HG03520 (cell line): Measurements from ENCODE around the gene REST.

Source experiments
- ATAC-seq: cut with Tn5 transposase; IDR thresholded peaks from one replicate; pipeline ENCODE4 v1.9.1; 2021; ENCODE audit warnings: mild to moderate bottlenecking, moderate library complexity; ENCODE audit not compliant: unreplicated experiment

The REST gene

DNA sequence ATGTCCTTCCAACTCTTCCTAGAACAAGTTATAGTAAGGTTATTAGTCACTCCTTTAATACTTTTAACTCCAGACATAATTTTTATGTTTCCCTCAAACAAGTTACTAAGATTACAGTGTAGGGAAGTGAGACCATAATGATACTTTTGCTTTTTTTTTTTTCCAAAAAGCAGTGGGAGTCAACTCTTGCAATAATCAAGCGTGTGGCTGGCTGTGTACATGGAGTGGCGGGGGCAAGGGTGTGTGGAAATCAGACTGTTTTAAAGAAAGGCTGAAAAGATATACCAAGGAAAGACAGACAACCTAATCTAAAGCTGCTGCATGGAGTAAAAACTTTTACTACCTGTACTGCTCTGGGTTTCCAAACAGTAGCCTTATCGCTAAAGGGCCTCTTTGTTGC, 65.6 kb downstream of the REST start:
- ATAC-seq, result no peak

DNA sequence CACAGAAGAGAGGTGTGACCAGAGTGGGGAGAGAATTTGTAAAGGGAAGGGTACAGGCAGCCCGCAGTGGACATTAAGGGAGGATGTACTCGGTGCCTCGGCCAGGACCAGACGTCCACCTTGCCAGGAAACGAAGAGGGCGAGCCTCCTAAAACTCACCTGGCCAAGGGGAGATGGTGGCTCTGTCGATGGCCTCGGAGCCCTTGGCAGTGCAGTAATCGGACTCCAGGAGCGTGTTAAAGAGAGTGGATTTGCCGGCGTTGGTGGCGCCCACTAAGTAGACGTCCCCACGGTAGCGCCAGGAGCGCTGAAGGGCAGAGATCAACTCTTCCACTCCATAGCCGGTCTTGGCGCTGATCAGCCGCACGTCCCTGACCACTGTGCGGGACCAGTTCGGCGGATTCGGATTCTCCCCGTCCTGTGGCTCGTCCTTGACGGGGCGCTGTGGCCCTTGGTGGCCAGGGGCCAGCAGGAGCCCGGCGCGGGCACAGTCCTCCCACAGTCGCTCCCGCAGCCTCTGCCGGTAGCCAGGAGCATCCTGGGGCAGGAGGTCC, 68.7 kb downstream of the REST start:
- no peak for ATAC-seq

DNA sequence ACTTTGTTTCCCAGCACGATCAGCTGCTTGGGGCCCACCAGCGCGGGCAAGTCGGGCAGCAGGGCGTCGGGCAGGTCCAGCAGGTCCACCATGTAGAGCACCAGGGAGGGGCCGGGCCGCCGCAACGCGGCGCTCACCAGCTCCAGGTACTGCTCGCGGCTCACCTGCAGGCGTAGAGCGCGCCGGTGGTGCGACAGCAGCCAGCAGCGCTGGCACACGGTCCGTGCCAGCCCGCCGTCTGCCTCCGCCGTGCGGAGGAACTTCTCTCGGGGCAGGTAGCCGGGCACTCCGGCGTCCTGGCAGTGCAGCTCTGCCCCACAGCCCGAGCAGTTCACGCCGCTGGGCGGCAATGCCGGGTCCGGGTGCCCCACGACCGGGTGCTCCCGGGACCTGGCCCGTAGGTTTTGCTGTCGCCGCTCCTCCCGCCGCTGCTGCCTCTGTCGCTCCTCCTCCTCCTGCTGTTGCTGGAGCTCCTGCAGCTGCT, 69.2 kb downstream of the REST start:
- peak; percentile 26 for ATAC-seq

DNA sequence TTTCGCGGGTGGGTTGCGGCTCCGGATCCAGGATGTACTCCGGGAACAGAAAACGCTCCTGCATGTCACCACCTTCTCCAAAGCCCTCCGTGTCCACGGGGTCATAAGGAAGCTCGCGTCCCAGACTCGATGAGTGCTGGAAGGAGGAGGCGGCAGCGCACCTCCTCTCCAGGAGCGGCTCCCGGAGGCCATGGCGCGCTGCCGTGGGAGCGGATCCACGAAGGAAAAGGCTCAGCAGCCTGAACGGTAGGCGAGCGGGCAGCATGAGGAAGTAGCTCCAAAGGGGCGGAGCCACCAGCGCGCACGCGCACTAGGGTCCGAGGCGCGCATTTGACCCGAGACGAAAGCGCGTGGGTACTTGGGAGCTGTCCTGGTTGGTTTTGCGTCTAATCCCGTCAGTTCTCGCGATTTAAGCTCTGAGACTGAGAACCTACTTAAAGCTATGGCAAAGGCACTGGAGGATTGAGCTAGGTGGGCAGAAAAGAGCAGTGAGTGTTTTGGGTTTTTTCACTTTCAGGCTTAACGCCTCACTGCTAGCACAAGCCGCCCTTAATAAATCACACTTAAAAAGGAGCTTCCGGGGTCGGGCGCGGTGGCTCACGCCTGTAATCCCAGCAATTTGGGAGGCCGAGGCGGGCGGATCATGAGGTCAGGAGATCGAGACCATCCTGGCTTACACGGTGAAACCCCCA, 69.8 kb downstream of the REST start, which contains the start of gene NOA1:
NOA1 (minus strand) TSS at position 286 of the 692 bp plus-strand sequence; CDS start at position 265, 21 bp downstream.
- peak; percentile 74 for ATAC-seq

DNA sequence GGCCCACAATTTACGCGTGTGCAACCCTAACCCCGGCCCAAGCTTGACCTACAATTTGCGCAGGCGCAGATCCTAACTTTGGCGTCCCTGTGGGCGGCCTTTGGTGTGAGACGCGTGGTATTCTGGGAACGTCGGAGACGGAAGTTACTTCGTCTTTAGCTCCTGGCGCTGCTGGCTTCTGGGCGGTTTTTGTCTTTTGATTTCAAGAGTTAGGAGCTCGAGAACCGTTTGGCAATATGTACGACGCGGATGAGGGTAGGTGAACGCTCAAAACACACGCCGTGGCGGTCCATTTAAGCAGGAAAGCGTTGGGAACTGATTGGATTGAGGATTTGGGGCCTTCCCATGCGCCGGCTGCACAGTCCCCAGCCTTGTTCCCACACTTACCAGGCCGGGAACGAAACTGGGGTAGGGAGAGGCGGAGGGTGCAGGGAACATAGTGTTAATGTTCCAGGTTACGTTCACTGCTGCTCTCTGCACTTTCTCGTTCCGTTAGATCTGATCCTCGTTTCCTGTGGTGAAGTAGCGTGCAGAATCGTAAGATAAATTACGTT, 71.1 kb downstream of the REST start, which contains the start of gene POLR2B:
POLR2B (plus strand) TSS at position 147 of the 554 bp plus-strand sequence; CDS start at position 237, 90 bp downstream.
- peak; percentile 37 for ATAC-seq

DNA sequence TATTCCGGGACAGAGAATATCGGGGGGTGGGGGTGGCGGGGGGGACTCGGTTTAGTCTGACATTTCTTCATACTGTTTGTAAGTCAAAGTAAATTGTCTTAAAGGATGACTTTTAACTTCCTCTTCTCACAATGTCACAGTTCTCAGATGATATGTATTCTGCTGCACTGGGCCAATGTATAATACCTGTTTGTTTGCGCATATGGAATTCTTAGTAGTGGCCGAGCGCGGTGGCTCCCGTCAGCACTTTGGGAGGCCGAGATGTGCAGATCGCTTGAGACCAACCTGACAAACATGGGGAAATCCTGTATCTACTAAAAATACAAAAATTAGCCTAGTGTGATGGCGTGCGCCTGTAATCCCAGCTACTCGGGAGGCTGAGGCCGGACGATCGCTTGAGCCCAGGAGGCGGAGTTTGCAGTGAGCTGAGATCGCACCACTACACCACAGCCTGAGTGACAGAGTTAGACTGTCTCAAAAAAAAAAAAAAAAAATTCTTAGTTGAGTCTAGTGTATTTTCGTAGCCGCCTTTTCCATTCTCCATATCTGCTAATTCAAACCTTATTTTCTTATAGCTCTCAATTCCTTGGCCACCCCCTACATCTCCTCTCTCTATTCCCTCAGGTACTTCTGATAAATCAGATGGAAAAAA, 71.8 kb downstream of the REST start:
- ATAC-seq, result no peak

DNA sequence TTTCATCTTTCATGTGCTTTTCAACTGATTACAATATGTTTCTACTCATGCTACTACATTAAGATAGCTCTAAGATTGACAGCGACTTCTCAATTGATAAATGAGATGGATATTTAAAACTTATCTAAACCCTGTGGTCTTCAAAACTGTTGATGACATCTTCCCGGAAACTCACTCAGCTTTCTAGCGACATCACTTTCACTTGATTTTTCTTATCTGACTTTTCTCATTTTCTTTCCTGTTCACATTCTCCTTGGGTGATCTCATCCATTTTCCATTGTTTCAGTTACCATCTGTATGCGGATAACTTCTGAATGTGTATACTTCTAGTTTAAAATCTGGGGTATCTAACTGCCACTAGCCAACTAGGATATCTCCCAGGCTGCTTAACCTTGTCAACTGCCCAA, 74.1 kb downstream of the REST start:
- no peak for ATAC-seq

DNA sequence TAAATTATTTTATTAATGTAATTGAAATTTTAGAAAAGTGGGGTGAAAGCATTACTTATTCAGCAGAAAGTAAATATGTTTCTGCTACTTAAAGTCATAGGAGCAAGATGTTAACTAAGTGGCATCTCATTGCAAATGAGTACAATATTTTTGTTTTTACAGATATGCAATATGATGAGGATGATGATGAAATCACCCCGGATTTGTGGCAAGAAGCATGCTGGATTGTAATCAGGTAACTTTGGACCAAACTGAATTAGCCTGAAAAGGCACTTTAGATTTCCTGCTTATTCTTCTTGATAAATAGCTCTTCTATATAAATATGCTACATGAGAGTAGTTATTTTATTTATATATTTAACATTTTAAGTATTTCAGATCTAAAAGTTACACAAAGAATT, 78.5 kb downstream of the REST start:
- ATAC-seq, result no peak

DNA sequence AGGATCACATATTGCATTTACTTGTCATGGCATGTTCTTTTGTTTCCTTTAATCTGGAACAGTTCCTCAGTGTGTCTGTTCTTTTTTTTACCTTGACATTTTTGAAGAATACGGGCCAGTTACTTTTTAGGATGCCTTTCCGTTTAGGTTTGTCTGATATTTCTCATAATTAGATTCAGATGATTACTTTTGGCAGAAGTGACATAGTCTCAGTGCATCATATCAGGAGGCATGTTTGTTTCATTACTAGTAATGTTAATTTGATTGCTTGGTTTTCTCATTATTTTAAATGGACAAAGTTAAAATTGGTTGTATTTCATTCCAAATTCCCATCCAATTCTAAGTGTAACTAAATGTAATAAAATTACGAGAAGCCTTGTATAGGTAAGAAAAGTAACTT, 79.3 kb downstream of the REST start:
- no peak for ATAC-seq

DNA sequence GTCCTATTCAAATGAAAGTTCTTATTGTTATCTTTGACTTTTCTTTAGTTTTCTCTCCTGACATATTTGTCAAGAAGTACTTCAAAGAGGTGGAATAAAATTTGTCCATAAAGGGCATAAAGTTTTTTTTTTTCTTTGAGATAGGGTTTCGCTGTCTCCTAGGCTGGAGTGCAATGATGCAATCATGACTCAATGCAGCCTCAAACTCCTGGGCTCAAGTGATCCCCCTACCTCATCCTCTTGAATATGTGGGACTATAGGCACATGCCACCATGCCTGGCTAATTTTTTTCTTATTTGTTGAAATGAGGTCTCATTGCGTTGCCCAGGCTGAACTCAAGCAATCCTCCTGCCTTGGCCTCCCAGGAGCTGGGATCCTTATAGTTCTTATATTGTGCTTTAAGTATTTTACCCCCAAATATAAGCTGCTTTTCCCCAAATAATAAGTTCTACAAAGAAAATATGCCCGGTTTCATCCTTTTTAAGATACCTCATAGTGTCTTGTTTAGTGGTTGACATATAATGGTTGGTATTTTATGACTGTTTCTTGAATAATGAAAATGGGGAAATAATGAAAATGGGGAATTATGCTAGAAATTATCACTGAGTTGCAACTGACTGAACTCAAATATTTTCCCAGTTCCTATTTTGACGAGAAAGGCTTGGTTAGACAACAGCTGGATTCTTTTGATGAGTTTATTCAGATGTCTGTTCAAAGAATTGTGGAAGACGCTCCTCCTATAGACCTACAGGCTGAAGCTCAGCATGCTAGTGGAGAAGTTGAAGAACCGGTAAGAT, 82.6 kb downstream of the REST start:
- no peak for ATAC-seq

DNA sequence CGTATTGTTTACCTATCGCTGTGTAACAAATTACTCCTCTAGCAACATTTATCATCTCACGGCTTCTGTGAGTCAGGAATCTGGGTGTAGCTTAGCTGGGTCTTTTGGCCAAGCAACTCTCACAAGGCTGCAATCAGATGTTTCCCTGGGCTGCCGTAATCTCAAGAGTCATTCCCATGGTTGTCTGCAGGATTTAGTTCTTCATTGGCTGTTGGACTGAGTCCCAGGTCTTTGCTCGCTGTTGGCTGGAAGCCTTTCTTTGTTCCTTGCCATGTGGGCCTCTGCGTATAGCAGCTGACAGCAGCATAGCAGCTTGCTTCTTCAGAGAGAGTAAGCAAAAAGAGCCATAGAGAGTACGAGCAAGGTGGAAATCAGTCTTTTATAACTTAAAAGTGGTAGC, 87.8 kb downstream of the REST start:
- ATAC-seq, result no peak

DNA sequence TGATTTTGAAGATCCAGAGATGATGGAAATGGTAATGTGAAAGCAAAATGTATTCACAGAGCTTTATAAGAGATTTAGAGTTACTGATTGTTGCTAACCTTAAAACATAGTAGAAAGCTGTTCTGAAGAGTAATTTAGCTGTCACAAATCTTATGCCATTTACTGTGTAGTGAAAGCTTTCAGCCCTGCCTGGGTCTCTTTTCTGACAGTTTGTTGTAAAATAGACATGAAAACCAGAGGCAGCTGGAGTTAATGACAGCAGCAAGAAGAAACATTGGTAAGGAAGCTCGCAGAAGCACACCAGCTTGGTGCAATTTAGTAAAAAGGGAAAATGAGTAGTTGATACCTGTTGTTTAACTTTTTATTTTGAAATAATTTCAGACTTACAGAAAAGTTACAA, 92.1 kb downstream of the REST start:
- no peak for ATAC-seq

DNA sequence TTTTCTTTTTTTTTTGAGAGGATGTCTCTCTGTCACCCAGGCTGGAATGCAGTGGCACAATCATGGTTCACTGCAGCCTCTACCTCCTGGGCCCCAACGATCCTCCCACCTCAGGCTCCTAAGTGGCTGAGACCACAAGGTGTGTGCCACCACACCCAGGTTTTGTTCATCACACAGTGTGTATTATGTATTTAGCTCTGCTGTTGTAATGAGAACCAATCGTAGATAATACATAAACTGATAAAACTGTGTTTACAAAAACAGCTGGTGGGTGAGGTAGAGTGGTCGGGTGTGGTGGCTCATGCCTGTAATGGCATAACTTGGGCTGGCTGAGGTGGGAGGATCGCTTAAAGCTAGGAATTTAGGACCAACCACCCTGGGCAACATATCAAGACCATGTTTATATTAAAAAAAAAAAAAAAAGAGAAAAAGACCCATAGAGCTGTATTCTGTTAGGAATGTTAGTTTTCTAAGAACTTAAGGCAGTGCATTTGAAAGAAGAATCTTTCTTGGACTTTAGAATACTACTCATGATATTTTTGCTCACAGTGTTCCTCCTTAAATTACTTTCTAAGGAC, 105.9 kb downstream of the REST start:
- no peak for ATAC-seq
